Measurements from ENCODE around the gene RBM3.

GRCh38 chrX:48576108-48576507, 1.8 kb downstream of the RBM3 start:
- TF ChIP-seq CTCF (conservative IDR thresholded peaks at IDR 0.05 in 1 of 2, IDR thresholded peaks at IDR 0.05 in 1 of 2; ENCODE audit: low read depth in 1 of 2, low read length in 2 of 2) (no peak), EZH2 (IDR thresholded peaks at IDR 0.05; ENCODE audit: low read length, missing control alignments) (no peak)

All from fibroblast of lung (primary cell).